KMS-11 (cell line): ENCODE results near the gene FAXDC2.

Experiments used
- H2AFZ ChIP-seq: fragments of 200-600 bp; sonication (generic); 2 replicates; pipeline ENCODE4 v1.6.1; 2016; ENCODE audit warnings: antibody characterized with exemption, mixed run types, low read depth
- H3K27ac ChIP-seq: fragments of 200-600 bp; sonication (generic); 2 replicates; pipeline ENCODE4 v1.6.1; 2016; ENCODE audit warnings: mild to moderate bottlenecking, mixed run types
- H3K27me3 ChIP-seq: fragments of 200-600 bp; sonication (generic); 2 replicates; pipeline ENCODE4 v1.6.1; 2017; ENCODE audit warnings: mild to moderate bottlenecking, low read depth, mixed run types, moderate library complexity; ENCODE audit not compliant: insufficient read depth
- H3K36me3 ChIP-seq: fragments of 200-600 bp; sonication (generic); 2 replicates; pipeline ENCODE4 v1.6.1; 2017; ENCODE audit warnings: mild to moderate bottlenecking, mixed run types; ENCODE audit not compliant: insufficient read depth
- H3K4me1 ChIP-seq: fragments of 200-600 bp; sonication (generic); 2 replicates; pipeline ENCODE4 v1.6.1; 2016; ENCODE audit warnings: mild to moderate bottlenecking, low read depth, mixed run types; ENCODE audit not compliant: poor library complexity, severe bottlenecking
- H3K4me2 ChIP-seq: fragments of 200-600 bp; sonication (generic); 2 replicates; pipeline ENCODE4 v1.7.0; 2016; ENCODE audit warnings: mild to moderate bottlenecking, mixed run types
- H3K4me3 ChIP-seq: fragments of 200-600 bp; sonication (generic); IDR thresholded peaks from 2 replicates; pipeline ENCODE4 v1.6.1; 2017; ENCODE audit warnings: low read depth, low read length, mixed read lengths; ENCODE audit not compliant: insufficient read depth
- H3K79me2 ChIP-seq: fragments of 200-600 bp; sonication (generic); 2 replicates; pipeline ENCODE4 v1.6.1; 2016; ENCODE audit warnings: low read depth, mixed run types; ENCODE audit not compliant: insufficient read depth
- H3K9ac ChIP-seq: fragments of 200-600 bp; sonication (generic); 2 replicates; pipeline ENCODE4 v1.6.1; 2016; ENCODE audit warnings: mild to moderate bottlenecking, mixed run types
- H4K20me1 ChIP-seq: fragments of 200-600 bp; sonication (generic); 2 replicates; pipeline ENCODE4 v1.6.1; 2016; ENCODE audit warnings: mild to moderate bottlenecking, mixed run types; ENCODE audit not compliant: insufficient read depth
- TF ChIP-seq, protein P1 (sequence below): fragments of 200-600 bp; sonication (generic); conservative IDR thresholded peaks from 2 replicates; pipeline ENCODE4 v1.6.1; 2017; ENCODE audit warnings: low read depth, mild to moderate bottlenecking, antibody characterized with exemption, low read length, moderate library complexity, mixed read lengths

Gene FAXDC2

DNA sequence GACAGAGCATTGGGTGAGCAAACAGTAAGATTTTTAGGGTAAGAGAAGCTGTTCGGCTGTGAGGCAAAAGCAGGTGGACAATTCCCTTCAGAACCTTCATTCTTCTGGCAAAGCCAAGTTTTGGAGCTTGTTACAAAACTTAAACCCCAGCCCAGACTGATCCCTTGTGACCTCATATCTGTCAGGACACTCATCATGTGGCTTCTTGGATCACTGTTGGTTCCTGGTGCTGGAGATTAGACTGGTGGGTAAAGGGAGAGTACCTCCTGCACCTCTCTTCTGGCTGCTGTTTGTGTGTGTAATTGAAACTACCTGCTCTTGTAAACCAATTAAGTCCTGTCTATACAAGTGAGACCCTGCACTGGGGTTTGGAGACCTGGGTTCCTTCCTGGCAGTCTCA is 74.2 kb downstream of the FAXDC2 start:
- peaks cover 67% of the 10 kb centered on the region for H3K4me1 ChIP-seq
- H2AFZ ChIP-seq, result no peak overlapping the region
- H3K4me2 ChIP-seq, result no peak overlapping the region
- no peak overlapping the region for H3K27ac ChIP-seq
- H3K79me2 ChIP-seq, result peaks cover 100% of the 10 kb centered on the region
- H3K36me3 ChIP-seq, result no peaks in the 10 kb centered on the region
- H4K20me1 ChIP-seq, result peaks cover 74% of the 10 kb centered on the region
- H3K4me3 ChIP-seq, result no peak overlapping the region
- no peaks in the 10 kb centered on the region for H3K27me3 ChIP-seq
- no peak overlapping the region for H3K9ac ChIP-seq
- TF ChIP-seq, protein P1, sequence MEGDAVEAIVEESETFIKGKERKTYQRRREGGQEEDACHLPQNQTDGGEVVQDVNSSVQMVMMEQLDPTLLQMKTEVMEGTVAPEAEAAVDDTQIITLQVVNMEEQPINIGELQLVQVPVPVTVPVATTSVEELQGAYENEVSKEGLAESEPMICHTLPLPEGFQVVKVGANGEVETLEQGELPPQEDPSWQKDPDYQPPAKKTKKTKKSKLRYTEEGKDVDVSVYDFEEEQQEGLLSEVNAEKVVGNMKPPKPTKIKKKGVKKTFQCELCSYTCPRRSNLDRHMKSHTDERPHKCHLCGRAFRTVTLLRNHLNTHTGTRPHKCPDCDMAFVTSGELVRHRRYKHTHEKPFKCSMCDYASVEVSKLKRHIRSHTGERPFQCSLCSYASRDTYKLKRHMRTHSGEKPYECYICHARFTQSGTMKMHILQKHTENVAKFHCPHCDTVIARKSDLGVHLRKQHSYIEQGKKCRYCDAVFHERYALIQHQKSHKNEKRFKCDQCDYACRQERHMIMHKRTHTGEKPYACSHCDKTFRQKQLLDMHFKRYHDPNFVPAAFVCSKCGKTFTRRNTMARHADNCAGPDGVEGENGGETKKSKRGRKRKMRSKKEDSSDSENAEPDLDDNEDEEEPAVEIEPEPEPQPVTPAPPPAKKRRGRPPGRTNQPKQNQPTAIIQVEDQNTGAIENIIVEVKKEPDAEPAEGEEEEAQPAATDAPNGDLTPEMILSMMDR, result no peak

DNA sequence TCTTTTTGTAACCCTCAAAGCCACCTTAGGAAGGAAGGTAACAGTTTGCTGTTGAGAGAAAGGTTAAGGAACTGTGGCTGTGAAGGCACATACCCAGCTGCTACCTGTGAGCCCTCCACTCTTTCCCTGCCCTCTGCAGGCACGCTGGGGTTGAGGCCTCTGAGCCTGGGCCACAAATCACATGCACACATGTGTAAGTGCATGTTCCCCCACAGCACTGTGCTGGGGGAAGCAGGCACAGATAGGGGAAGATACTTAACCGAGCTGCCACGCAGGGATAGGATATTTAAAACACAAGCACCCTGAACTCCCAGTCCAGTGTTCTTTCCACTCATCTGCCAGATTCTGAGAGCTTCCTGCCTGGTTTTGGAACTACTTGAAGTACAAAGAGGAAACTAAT is 77.1 kb downstream of the FAXDC2 start:
- H3K4me1 ChIP-seq, result peaks cover 39% of the 10 kb centered on the region
- H3K79me2 ChIP-seq, result peaks cover 100% of the 10 kb centered on the region
- H3K36me3 ChIP-seq, result no peaks in the 10 kb centered on the region
- H4K20me1 ChIP-seq, result peaks cover 87% of the 10 kb centered on the region
- H3K27ac ChIP-seq, result no peak overlapping the region
- no peak overlapping the region for H3K4me2 ChIP-seq
- no peak overlapping the region for H2AFZ ChIP-seq
- TF ChIP-seq, protein P1, result no peak
- H3K9ac ChIP-seq, result no peak overlapping the region
- no peaks in the 10 kb centered on the region for H3K27me3 ChIP-seq
- H3K4me3 ChIP-seq, result no peak overlapping the region

DNA sequence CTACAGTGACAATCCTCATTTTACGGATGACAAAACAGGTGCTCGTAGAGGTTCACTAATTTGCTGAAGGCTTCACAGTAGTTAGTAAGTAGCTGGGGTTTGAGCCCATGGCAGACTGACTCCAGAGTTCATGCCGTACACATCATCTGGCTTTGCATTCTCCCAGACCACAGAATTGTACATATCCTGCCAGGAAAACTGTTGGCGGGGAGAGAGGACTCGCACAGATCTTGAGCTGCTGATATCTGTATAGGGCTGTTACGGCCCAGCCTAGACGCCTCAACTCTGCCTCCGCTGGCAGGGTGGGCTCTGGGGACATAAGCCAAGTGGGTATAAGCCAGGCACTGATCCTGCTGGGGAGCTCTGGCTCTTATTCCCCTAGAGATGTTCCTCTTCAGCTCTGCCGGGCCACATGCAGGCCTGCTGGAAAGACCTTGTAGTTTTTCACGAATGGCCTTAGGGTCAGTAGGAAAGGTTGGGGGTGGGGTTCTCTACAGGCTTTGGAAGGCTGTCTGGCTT is 79.0 kb downstream of the FAXDC2 start:
- Histone ChIP-seq H4K20me1 (peaks cover 92% of the 10 kb centered on the region), H3K9ac (no peak overlapping the region), H3K4me3 (no peak overlapping the region), H3K79me2 (peaks cover 100% of the 10 kb centered on the region), H2AFZ (no peak overlapping the region), H3K27ac (no peak overlapping the region), H3K4me2 (no peak overlapping the region), H3K36me3 (no peaks in the 10 kb centered on the region), H3K27me3 (no peaks in the 10 kb centered on the region), H3K4me1 (peaks cover 28% of the 10 kb centered on the region)
- TF ChIP-seq, protein P1, result no peak

DNA sequence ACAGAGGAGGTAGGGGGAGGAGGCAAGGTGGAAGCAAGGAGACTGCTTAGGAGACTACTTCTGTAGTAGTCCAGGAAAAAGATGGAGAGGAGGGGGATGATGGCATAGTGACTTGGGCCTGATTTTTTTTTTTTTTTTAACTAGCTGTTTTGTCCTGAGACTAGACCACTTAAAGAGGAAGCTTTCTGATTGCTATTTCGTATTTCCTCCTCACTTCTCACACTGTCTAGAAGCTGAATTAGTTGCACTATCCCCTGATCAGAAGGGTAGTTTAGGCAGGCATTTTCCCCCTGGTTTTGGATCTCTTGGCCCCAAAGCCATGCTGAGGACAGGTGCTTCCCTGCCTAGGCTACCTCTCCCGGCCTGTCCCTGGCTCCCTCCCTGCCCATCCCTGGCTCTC is 80.3 kb downstream of the FAXDC2 start:
- Histone ChIP-seq H3K4me2 (no peak overlapping the region), H3K4me3 (no peak overlapping the region), H2AFZ (no peak overlapping the region), H3K9ac (no peak overlapping the region), H4K20me1 (peaks cover 93% of the 10 kb centered on the region), H3K79me2 (peaks cover 100% of the 10 kb centered on the region), H3K27me3 (no peaks in the 10 kb centered on the region), H3K36me3 (no peaks in the 10 kb centered on the region), H3K4me1 (peaks cover 28% of the 10 kb centered on the region), H3K27ac (no peak overlapping the region)
- TF ChIP-seq, protein P1, result no peak
